Uterus (tissue), 4 donors: ENCODE results near the gene AAMP. TPM values are rescaled to one million over a fixed set of nuclear protein-coding genes. Genes with fewer than 3 reads are reported as not detected.

Experiments used
- DNase-seq, 2 donors: peaks; one replicate each; pipeline ENCODE4 v3.0.0-alpha.2; 2019 to 2020
- H3K27ac ChIP-seq, 2 donors: fragments of 200-600 bp; sonication (generic); 1 replicate in 1 of 2; 2 replicates in 1 of 2; pipeline ENCODE4 v1.5.1; 2016 to 2018
- H3K27me3 ChIP-seq, 2 donors: fragments of 200-600 bp; sonication (generic); one replicate each; pipeline ENCODE4 v1.5.1; 2018 to 2019; ENCODE audit warnings: control low read depth in 1 of 2
- H3K36me3 ChIP-seq, 2 donors: fragments of 200-600 bp; sonication (generic); one replicate each; pipeline ENCODE4 v1.5.1; 2019; ENCODE audit warnings: control low read depth in 1 of 2
- H3K4me1 ChIP-seq, 2 donors: fragments of 200-600 bp; sonication (generic); one replicate each; pipeline ENCODE4 v1.5.1; 2018 to 2019; ENCODE audit warnings: control low read depth in 1 of 2
- H3K4me3 ChIP-seq, 2 donors: fragments of 200-600 bp; sonication (generic); 1 replicate in 1 of 2; 2 replicates in 1 of 2; pipeline ENCODE4 v1.5.1; 2018 to 2019; ENCODE audit warnings: mild to moderate bottlenecking in 1 of 2
- H3K9me3 ChIP-seq, 2 donors: fragments of 200-600 bp; sonication (generic); one replicate each; pipeline ENCODE4 v1.5.1; 2019; ENCODE audit warnings: control low read depth in 1 of 2
- CTCF ChIP-seq, 4 experiments: fragments of 200-600 bp in 2 of 4; fragments of 450-650 bp in 2 of 4; sonication (generic) in 2 of 4; IDR thresholded peaks; one replicate each; pipeline ENCODE4 v1.5.1; 2016 to 2019; ENCODE audit warnings: antibody characterized with exemption in 4 of 4, mild to moderate bottlenecking in 2 of 4, moderate library complexity in 1 of 4
- POLR2A ChIP-seq, 2 donors: fragments of 450-650 bp; IDR thresholded peaks; one replicate each; pipeline ENCODE4 v1.6.1; 2016; ENCODE audit warnings: antibody characterized with exemption in 2 of 2, mild to moderate bottlenecking in 1 of 2, moderate library complexity in 1 of 2
- intact Hi-C: fragments of 100-400 bp; cut with DNase I; formaldehyde crosslinking; loops from one replicate; pipeline ENCODE4 v1.15.1; 2023; ENCODE audit warnings: low total_unique reads
- total RNA-seq, 4 donors: library from RNA; depleted of rRNA in 3 of 4; stranded (reverse); fragments of >200 nt in 3 of 4; gene quantifications; one replicate each; pipeline versions ENCODE4 v1.1.0 to v1.2.4, GENCODE V29; 2014 to 2023
- donor health status: DM: yes; HTN: yes; CAD: no.

Gene AAMP
- total RNA-seq, 4 donors from 2014 or later = 79.6 to 160 (median 134) TPM

GRCh38 chr2:218257390-218257981, 12.5 kb downstream of the AAMP start:
- H3K27ac ChIP-seq = peak overlapping the region in 1 of 2 donors; percentile 41
- TF ChIP-seq POLR2A (IDR thresholded peaks at IDR 0.05) (no peak), CTCF (IDR thresholded peaks at IDR 0.05) (peak in 1 of 4 experiments; percentile 11)
- no peak overlapping the region for H3K4me3 ChIP-seq
- intact Hi-C loops = no loop called here
- no peaks in the 10 kb centered on the region for H3K9me3 ChIP-seq
- DNase-seq = no peak
- no peaks in the 10 kb centered on the region for H3K36me3 ChIP-seq
- H3K4me1 ChIP-seq = peaks cover 4 to 7% of the 10 kb centered on the region in 2 donors
- H3K27me3 ChIP-seq = no peaks in the 10 kb centered on the region

GRCh38 chr2:218256612-218257350, 13.2 kb downstream of the AAMP start:
- Histone ChIP-seq H3K4me1 (peaks cover 4 to 7% of the 10 kb centered on the region in 2 donors), H3K9me3 (no peaks in the 10 kb centered on the region), H3K27ac (no peak overlapping the region), H3K27me3 (no peaks in the 10 kb centered on the region), H3K36me3 (no peaks in the 10 kb centered on the region), H3K4me3 (no peak overlapping the region)
- intact Hi-C loops = no loop called here
- TF ChIP-seq CTCF (IDR thresholded peaks at IDR 0.05) = no peak
- no peak for TF ChIP-seq POLR2A (IDR thresholded peaks at IDR 0.05)
- no peak for DNase-seq

- no peak for TF ChIP-seq POLR2A (IDR thresholded peaks at IDR 0.05)
- intact Hi-C loops = no loop called here
- Histone ChIP-seq H3K4me3 (no peak overlapping the region), H3K4me1 (peaks cover 4 to 7% of the 10 kb centered on the region in 2 donors), H3K36me3 (no peaks in the 10 kb centered on the region), H3K9me3 (no peaks in the 10 kb centered on the region), H3K27ac (no peak overlapping the region), H3K27me3 (no peaks in the 10 kb centered on the region)
- DNase-seq = no peak
Observed at GRCh38 chr2:218255446-218255845, 14.5 kb downstream of the AAMP start.

- Histone ChIP-seq H3K36me3 (no peaks in the 10 kb centered on the region), H3K9me3 (no peaks in the 10 kb centered on the region), H3K27me3 (no peaks in the 10 kb centered on the region), H3K4me3 (no peak overlapping the region), H3K27ac (no peak overlapping the region), H3K4me1 (no peaks in the 10 kb centered on the region)
- no peak for DNase-seq
- intact Hi-C loops = no loop called here
- TF ChIP-seq POLR2A (IDR thresholded peaks at IDR 0.05) (no peak), CTCF (IDR thresholded peaks at IDR 0.05) (no peak)
Observed at GRCh38 chr2:218253232-218253625, 16.7 kb downstream of the AAMP start.

- Histone ChIP-seq H3K36me3 (no peaks in the 10 kb centered on the region), H3K9me3 (no peaks in the 10 kb centered on the region), H3K4me1 (no peaks in the 10 kb centered on the region), H3K27ac (no peak overlapping the region), H3K27me3 (no peaks in the 10 kb centered on the region), H3K4me3 (no peak overlapping the region)
- DNase-seq = no peak
- TF ChIP-seq POLR2A (IDR thresholded peaks at IDR 0.05) (no peak), CTCF (IDR thresholded peaks at IDR 0.05) (no peak)
- intact Hi-C loops = no loop called here
Observed at GRCh38 chr2:218252509-218253231, 17.3 kb downstream of the AAMP start.
